Right ventricle myocardium inferior (tissue), 1 donor: ENCODE measurements around the gene TMEM198. TPM values are rescaled to one million over a fixed set of nuclear protein-coding genes. Genes with fewer than 3 reads are reported as not detected.

Experiments
- ATAC-seq: fragments of 200-7000 bp; cut with Tn5 transposase; one replicate; pipeline ENCODE4 v1.9.1; 2020; ENCODE audit warnings: mild to moderate bottlenecking, moderate library complexity
- DNase-seq: peaks from one replicate; pipeline ENCODE4 v3.0.0; 2021; ENCODE audit errors: missing footprints
- intact Hi-C: fragments of 100-400 bp; cut with DNase I; formaldehyde crosslinking; loops from one replicate; pipeline ENCODE4 v1.11.0; 2022
- total RNA-seq: library from RNA; stranded (reverse); fragmentation: NEBNext Ultra II Directional; extraction: Animal tissue kit (Norgen Biotek cat#: 25700); gene quantifications from one replicate; pipeline ENCODE4 v1.2.1, GENCODE V29; 2021
- donor health status: DM: no; HTN: yes; CAD: no; lungs with severe emphysema.

Gene TMEM198
- total RNA-seq, 1 donor from 2014 or later = 2.7 TPM

DNA sequence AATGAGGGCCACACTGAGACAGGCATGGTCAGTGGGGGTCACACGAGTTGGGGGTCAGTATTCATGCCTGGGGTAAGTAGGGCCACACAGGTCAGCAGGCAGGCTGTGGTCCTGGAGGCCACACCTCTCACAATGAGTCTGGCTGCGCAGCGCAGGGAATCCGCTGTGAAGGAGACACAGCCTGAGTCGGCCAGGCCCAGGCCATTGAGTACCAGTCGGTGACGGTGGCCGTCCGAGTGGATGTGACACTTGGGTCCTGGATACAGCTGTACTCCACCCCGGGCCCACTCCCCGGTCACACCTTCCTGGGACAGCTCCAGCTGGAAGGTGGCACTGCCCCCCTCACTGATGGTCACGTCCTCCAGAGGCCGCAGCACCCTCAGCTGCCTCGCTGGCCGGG is 10.5 kb downstream of the TMEM198 start:
- intact Hi-C loops = no loop called here
- DNase-seq (peak; percentile 68), ATAC-seq (no peak)

DNA sequence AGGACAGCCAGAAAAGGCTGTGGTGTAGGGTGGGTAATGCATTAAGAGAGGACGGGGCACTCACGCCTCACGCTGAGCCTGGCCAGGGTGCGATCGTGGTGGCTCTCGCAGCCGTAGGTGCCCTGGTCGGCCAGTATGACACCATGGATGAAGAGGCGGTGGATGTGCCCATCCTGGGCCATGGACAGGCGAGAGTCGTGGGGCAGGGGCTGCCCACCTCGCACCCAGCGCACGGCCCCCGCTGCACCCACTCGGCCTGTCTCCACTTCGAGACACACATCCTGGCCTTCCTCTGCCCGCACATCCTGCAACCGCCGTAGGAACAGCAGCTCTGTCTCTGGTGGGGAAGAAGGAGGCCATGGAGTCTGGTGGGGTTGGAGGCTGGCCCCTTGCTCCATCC is 12.1 kb downstream of the TMEM198 start:
- ATAC-seq (no peak), DNase-seq (peak; percentile 43)
- intact Hi-C loops = no loop called here

DNA sequence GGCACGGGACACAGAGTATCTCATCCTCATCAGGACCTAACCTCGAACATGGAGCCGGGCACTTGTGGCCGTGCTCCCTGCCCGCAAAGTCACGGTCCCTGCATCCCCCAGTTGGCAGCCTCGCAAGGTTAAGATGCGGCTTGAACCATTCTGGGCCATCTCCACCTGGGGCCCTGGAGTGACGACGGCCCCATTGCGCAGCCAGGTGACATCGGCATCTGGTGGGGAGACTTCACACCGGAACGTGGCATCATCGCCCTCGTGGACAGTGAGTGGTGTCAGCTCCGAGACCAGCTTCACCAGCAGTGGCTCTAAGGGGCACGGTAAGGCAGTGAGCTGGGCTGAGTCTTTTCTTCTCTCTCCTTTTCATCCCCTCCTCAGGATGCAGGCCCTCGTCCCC is 12.6 kb downstream of the TMEM198 start:
- DNase-seq = peak; percentile 62
- intact Hi-C loops = no loop called here
- ATAC-seq = no peak

DNA sequence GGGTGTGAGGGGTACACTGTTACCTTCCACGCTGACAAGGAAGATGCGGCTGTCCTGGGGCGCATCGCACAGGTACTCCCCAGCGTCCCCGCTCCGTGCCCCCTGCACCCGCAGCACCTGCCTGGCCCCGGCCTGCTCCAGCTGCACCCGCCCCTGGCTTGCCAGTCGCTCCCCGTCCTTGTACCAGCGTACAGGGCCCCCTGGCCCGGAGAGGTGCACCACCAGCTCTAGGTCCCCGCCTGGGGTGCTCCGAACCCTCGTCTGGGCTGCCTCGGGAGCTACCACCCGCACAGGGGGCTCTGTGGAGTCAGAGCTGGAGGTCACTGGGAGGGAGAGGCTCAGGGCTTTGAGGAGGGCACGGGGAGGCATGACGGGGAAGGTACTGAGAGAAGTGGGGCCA is 13.5 kb downstream of the TMEM198 start:
- no peak for ATAC-seq
- peak; percentile 34 for DNase-seq
- intact Hi-C loops = no loop called here

DNA sequence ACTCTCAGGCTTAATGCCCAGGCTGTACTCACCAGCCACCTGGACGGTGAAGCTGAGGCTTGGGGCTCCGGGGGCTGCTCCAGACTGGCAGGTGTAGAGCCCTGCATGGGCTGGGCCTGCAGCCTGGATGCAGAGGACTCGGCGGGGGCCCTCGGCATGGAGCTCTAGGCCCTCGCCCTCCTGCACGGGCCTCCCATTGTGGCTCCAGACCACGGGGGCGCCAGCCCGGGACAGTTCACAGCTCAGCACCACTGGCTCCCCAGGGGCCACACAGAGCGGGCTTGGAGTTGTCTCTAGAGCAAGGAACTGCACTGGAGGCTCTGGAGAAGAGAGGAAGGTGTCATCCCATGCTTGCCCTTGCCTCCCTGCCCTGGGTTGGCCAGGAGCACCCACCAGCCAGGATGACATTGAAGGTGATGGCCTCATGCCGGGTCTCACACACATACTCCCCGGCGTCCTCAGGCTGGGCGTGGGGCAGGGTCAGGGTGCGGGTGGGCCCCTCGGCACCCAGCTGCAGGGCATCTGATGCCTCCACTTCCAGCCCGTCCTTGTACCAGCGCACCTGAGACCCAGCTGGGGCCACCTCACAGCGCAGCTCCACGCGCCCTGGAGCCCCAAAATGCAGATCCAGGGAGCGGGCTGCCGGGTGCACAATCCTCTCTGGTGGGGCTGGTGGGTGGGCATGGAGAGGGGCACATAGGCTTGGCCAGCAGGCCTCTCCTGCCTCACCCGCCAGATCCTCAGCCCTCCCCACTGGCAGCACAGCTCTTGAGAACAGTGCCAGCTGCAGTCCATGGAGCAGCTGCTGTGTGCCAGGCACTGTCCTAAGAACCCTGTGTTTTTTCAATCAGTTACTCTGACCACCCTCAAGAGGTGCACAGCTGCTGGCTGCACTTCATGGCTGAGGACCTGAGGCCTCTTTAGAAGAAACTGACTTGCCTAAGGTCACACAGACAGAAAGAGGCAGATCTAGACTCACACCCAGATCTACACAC is 14.3 kb downstream of the TMEM198 start:
- intact Hi-C loops = no loop called here
- no peak for ATAC-seq
- DNase-seq = peak; percentile 61

DNA sequence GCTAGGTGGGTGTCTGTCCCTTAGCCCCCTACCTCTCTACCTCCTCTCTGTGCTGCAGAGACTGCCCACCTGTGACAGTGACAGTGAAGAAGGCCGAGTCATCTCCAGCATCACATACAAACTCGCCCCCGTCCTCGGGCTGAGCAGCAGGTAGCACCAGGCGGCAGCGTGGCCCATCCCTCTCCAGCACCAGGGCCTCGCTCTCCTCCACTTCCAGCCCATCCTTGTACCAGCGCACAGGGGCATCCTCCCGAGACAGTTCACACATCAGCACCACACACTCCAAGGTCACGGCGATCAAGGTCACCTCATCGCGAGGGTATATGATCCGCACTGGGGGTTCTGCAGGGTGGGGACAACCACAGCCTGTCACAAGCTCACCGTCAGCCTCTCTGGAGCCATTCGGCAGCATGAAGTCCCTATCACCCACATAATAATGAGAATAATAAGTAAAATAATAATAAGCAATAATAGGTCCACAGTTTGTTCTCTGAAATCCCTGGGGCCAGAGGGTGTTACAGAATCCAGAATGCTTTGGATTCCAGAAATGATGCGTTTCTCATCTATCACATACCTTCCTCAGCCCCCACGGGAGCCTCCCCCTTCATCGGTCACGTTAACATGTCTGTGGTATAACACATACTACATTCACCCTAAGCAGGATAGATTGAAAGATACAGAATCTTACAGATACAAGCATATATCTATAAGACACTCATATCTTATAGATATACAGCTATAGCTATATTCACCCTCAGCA is 15.5 kb downstream of the TMEM198 start:
- ATAC-seq (no peak), DNase-seq (no peak)
- intact Hi-C loops = no loop called here

DNA sequence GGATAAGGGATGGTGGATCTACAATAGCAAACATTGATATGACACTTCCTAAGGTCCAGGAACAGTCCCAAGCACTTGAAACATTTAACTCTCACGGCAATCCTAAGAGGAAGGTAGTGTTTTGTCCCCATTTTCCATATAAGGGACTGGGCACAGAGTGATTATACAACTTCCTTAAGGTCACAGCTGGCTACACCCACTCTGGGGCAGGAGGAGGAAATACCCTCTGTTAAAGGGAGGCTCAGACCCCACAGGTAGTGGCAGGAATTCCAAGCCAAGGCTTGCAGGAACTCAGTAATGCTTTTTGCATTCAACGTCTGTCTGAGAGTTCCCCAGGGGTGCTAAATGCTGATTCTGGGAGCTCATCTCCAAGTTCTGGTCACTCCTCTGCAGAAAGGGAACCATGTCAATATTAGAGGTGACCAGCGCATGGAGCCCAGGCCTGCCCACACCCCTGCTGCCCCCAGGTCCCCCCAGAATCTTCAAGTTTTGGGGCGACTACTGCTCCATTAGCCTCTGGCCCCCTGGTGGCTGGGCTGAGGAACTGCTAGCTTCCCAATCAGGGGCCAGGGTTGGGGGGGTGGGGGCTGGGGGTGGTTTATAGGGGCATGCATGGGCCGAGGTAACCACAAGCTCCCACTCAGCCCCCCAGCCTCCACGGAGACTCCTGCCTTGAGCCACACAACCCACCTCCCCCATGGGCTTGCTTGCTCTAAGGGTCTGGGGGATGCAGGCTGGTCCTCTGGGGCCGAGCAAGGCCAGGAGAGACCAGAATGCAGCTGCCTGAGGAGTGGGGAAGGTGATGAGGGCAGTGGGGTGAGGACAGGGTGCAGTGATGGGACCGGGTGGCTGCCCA is 16.4 kb downstream of the TMEM198 start:
- ATAC-seq (peak; percentile 2), DNase-seq (peak; percentile 40)
- intact Hi-C loops = no loop called here

DNA sequence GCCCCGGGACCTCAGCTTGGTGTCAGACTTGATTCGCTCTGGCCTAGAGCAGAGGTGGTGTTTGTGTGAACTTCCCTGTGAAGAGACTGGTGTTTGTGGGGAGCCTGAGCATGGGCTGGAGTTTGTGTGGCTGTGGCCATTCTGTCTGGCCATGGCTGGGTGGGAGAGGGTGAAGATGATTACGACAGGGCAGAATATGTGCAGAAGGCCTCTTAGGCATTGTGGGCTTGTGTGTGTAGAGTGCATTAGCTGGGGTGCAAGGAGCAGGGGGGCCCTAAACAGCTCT is 17.0 kb downstream of the TMEM198 start:
- no peak for ATAC-seq
- DNase-seq = no peak
- intact Hi-C loops = no loop called here

DNA sequence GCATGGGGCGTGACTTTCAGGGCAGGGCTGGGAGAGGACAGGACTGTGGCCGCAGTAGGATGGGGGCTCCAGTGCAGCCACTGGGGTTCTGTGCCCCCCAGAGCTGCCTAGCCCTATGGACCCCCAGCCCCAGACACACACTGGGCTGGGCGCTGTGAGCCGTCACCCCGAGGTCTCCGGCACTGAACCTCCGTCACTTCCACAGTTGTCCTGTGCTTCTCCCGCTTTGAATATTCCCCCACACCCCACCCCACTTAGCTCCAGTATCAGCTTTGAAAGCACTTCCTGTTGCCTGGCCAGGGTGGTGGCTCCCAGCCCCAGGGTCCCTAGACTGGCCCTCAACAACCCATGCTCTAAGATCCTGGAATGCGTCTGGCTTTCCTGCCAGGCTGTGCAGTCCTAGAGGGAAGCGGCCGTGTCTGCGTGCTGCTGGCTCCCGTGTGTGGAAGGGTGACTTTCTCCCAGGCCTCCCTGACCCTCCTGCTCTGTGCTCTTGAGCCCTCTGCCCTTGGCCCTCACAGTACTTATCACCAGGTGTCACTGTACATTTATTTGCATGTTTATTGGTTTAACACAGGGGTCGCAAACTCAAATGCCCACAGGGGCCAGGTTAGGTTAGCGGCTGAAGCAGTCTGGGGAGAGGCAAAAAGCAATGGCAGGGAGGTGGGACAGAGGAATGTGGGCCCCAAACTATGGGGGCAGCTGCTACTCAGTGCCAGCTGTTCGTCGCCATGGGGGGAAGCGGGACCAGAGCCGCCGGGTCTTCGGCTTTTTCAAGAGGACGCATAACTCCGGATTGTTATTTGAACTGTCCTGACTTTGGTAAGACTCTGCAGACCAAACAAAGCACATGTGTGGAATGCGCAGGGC is 17.6 kb downstream of the TMEM198 start:
- ATAC-seq (peak; percentile 9), DNase-seq (peak; percentile 55)
- intact Hi-C loops = no loop called here

DNA sequence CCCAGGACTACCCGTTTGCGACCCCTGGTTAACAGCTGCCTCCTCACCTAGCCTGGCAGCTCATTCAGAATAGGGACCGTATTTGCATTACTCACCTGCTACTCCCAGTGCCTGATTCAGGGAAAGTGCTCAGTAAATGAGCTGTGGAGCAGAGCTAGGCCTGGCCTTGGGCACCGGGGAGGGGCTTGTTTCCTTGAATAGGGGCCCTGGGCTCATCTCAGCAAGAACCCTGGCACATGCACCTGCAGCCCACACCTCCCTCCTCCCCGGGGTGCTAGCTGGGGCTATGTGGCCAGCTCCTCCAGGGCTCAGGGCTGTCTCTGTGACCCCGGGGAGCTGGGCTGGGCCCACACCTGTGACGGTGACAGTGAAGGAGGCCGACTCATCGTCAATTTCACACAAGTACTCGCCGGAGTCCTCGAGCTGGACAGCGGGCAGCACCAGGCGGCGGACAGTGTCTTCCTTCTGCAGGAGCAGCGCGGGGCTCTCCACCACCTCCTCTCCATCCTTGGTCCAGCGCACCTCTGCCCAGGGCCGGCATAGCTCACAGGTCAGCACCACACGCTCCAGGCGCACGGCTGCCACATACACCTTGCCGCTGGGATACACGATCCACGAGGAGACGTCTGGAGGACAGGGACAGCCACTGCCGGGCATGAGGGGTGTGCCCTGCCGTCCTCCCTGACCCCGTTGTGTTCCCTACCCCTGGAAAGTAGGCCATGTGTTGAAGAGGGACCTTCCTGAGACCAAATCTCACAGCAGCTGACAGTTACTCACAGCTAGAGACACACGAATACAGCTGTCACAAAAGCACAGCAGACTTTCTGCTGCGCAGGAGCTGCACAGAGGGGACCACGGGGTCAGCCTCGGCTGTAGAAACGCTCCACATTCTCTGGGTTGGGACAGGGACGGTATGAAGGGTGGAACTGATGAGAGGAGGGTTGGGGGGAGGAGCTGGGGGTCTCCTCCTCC is 18.5 kb downstream of the TMEM198 start:
- ATAC-seq (no peak), DNase-seq (peak; percentile 61)
- intact Hi-C loops = no loop called here

DNA sequence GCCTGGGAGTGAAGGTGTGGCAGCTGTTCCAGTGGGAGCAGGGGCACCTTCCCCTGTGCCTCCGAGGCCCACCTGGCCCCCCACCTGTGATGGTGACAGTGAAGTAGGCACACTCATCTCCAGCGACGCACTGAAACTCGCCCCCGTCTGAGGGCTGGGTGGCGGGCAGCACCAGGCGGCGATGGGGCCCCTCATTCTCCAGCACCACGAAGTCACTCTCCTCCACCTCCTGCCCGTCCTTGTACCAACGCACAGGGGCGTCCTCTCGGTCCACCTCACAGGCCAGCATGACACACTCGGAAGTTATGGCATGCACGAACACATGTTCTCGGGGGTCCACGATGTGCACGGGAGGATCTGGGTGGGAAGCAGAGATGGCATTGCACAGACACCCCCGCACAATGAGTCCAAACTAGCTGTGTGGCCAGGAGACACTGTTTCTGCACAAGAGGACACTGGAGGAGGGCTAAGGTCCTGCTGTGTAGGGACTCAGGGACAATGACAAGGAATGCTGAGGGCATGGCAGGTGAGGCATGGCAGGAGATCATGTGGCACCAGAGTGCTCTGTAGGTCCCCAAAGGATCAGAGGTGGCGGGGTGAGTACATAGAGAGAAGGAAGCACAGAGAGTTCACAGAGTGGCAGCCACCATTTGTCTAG is 19.6 kb downstream of the TMEM198 start:
- intact Hi-C loops = no loop called here
- DNase-seq (peak; percentile 57), ATAC-seq (no peak)

DNA sequence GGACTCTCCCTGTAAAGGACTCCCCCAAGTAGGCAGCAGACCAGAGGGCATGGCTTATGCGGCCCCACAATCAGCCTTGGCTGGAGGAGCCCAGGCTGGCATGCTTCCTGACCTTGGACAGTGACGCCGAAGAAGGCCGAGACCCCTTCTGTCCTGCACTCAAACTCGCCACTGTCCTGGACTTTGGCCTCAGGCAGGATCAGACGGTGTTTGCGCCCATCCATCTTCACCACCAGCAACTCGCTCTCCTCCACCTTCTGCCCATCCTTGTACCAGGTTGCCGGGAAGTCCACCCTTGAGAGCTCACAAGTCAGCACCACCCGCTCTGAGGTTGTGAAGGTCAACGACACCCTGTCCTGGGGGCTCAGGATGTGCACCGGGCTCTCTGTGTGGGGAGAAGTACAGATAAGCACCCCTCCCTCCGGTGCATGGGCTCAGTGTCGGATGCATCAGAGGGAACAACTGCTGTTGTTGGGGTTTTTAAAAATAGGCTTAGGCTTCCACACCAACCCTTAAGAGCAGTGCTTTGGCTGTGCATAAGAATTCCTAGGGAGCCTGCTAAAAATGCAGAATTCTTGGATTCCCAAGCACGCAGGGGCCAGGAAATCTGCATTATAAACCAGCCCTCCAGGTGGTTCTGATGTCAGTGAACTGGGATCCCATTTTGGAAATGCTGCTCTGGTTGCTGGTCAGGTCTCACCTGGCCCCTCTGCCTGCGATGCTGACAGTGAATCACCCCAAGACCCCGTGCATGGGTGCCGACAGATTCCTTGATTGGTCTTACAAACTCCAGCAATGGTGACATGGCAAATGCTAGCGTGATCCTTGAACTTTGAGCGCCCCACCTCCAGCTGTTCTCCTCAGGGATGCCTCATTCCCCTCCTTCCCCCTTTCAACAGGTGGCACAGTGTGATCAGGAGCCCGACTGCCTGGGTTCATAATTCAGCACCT is 21.6 kb downstream of the TMEM198 start:
- intact Hi-C loops = no loop called here
- DNase-seq = no peak
- ATAC-seq = no peak

DNA sequence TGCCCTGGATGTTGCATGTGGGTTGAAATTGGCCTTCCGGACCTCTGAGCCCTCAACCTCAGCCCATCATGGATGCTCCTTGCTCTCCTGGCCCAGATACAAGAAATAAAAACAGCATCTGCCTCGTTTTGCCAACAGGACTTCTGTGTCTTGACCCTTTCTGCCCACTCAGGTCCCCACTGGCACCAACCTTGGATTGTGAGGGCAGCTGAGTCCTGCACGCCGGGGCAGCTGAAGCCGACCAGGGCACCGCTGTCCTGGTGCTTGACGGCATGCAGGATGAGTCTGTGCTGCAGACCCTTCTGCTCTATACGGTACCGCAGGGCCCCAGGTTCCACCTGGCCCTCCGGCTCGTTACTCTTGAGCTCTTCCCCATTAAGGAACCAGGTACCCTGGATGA is 22.8 kb downstream of the TMEM198 start:
- DNase-seq (peak; percentile 59), ATAC-seq (no peak)
- intact Hi-C loops = no loop called here

DNA sequence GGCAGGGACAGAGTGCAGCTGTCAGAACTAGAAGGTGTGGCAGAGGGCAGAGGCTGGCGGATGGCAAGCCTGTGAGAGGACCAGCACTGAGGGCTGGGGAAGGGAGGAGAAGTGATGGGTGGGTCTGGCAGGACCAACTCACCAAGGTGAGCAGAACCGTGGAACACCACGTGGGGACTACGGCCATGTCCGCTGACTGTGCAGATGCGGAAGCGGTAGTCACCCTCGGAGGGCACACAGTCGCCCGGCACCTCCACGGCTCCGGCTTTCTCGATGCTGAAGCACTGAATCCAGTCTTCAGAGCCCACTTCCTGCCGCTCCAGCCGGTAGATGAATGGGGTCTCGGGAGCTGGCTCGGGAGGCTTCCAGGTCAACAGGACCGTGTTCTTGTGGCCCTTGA is 23.3 kb downstream of the TMEM198 start:
- intact Hi-C loops = no loop called here
- peak; percentile 54 for DNase-seq
- no peak for ATAC-seq

DNA sequence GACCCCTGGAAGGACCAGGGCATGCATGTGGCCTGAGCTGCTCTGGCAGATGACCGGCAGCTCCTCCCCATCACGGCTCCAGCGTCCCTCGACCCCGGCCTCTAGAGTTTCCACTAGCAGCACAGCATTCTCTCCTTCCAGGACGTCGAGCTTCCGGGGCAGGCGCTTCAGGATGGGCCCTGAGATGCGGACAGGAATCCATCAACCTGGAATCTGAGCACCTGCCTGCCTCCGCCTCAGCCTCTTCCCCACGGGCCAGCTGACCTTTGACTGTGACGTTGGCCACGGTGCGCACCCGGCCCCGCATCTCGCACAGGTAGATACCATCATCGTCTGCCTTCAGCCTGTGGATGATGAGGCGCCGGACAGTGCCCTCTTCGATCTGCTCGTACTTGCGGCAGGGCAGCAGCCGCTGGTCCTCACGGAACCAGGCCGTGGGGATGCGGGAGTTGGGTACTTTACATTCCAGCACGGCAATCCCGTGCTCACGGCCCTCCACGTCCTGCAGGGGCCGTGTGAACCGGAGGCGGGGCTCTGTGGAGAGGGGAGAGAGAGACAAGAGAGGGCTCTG is 24.0 kb downstream of the TMEM198 start:
- no peak for DNase-seq
- intact Hi-C loops = no loop called here
- ATAC-seq = no peak
